GM15510 (cell line): Measurements from ENCODE around the gene REEP5.

Experiments
- POLR2A ChIP-seq: IDR thresholded peaks from 3 replicates; pipeline ENCODE4 v1.6.1; 2011; ENCODE audit warnings: borderline replicate concordance; ENCODE audit not compliant: insufficient read length; ENCODE audit errors: extremely low read depth

The REEP5 gene

DNA sequence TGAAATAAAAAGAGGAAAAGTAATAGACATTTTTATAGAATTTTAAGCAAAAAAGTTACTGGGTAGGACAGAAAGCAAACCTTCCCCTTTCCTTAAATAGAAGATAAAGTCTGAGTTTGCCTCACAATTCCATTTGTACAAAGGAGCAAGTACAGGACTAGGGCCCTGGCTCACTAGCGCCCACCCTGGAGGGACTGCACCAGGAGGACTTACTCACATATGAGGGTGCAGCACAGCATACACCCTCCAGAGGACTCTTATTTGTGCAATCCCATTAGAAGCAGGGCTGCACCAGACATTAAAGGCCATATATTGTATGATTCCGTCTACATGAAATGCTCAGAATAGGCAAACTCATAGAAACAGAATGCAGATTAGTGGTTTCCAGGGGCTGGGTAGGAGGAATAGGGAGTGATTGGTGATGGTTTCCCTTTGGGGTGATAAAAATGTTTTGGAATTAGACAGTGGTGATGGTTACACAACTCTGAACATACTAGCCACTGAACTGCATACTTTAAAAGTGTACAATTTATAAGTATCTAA is 4.5 kb downstream of the REEP5 start:
- TF ChIP-seq POLR2A = no peak

DNA sequence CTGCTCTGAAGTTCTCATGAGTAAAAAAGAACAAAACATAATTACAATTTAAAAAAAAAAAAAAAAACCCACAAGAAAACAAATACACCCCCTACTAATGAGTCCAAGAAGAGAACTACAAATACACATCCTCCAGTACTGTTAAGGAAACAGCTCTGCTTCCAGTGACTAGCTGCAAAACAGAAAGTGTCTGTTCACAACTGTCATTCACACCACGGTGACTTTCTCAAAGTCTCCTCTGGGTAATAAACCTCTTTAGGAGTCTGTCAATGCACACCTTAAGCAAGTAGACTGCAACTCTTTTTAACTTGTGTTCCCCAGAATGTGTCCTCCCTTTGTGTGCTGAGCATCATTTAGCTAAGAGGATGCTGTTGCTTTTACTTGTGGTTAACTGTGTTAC is 6.2 kb downstream of the REEP5 start:
- no peak for TF ChIP-seq POLR2A

DNA sequence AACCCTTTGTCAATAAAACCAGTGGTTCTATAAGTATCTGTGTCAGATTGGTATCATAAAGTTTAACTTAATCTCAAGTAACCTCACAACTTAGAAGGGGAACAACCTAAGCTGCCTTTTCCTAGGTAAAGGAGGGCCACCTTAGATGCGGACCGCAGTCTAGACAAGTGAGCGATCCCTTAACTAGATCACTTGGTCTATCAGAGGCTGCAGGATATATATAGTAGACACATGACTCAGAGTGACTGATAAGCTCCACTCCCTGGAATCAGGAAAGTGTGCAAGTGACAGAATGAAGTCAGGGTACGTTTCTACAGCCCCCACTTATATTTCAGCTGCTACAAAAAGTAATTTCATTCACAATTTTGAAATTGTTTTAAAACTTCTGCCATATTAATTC is 7.4 kb downstream of the REEP5 start:
- no peak for TF ChIP-seq POLR2A

DNA sequence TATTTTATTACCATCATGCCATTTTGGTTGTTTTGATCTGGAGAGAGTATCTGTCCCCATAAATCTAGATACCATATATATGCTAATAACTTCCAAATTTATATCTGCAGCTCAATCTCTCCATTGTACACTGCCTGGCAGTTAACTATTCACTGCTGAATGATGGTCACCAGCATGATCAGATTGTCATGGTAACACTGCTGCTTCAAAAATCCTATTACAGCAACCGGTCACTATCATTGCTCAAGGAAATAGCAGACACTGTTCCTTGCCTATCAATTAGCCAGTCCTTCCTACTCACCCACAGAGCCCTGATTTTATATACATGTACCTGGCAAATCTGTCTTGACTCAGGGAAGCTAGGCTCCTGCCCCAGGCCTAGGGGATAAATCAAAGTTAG is 11.5 kb downstream of the REEP5 start:
- no peak for TF ChIP-seq POLR2A

DNA sequence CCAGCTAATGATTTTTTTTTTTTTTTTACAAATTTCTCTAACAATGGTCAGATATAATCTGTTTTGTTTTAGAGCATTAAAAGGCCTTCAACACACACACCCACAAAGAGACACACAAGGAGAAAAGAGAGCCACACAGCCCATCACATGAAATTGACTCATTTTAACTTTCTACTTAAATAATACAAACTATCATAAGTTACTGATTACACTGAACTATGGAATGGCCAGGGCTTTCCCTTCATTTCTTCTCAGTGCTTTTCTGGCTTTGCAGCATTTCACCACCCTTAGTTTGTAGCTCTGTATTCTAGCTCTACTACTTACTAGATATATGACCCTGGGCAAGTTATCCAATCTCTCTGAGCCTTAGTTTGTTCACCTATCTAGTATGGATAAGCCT is 13.2 kb downstream of the REEP5 start:
- TF ChIP-seq POLR2A = no peak

DNA sequence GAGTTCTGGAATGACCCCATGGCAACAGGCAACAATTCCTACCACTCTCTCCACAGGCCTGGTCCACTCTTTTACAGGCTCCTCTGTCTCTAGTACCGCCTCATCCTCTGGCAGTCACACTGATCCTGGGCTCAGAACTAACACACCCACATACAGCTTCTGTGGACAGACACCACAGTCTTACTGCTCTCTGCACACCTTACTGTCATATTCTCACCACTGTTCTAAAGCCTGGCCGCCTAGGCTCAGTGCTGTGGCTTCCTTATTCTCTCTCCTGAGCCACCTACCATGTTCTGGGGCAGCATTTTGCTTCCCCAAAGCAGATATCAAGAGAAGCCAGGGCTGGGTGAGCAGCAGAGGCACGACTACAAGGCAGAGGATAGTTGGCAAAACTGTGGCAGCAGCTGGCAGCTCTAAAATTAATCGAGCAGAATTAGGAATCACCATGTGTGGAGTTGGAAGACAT is 14.8 kb downstream of the REEP5 start:
- TF ChIP-seq POLR2A = no peak

DNA sequence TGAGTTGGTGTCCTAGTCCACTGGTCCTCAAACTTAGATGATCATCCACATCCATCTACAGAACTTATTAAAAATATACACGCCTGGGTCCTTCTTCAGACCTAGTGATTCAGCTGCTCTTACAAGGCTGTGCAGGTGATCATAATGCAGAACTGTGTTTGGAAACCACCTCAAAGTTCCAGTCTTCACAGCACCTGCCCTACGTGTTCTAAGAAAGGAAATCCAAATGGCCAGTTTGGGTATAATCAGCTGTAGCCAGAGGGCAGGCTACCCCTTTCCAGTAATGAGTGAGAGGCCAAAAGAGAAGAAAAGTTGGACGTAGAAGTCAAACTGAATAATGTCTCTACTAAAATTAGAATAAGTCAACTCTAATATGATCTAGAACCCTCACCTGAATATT is 15.4 kb downstream of the REEP5 start:
- no peak for TF ChIP-seq POLR2A

DNA sequence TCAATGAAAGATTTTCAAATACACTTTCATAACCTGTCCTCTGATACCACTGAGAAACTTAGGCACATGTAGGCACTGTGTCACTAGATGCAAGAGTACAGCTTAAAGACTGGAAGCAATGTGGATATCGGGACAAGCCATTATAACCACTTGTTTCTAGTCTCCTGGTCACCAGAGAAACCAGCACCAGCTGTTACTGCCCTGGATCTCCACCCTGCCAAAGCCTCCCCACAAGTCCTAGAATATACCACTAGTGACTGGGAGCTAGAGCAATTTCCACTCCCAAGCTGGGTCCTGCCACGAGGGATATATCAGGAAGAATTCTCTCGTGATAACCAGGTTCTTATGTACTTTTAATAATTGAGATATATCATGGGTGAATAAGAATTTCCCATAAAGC is 19.5 kb downstream of the REEP5 start:
- no peak for TF ChIP-seq POLR2A

DNA sequence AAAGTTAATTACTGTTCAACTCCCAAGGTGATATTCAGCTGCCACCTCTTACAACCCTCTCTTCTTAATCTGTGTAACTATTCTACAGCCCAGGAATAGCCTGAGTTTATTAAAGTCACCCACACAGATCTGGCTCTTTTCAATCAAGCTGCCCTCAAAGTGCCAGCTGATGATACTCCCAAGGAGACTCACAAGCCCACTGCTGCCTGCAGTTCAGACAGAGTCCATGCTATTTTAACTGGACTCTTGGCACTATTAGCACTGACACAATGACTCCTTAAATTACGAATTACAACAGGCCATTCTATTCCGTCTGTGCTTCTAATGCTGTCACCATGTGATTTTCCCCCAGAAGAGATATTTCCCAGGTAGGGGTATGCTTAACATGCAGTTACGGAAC is 26.3 kb downstream of the REEP5 start:
- no peak for TF ChIP-seq POLR2A

DNA sequence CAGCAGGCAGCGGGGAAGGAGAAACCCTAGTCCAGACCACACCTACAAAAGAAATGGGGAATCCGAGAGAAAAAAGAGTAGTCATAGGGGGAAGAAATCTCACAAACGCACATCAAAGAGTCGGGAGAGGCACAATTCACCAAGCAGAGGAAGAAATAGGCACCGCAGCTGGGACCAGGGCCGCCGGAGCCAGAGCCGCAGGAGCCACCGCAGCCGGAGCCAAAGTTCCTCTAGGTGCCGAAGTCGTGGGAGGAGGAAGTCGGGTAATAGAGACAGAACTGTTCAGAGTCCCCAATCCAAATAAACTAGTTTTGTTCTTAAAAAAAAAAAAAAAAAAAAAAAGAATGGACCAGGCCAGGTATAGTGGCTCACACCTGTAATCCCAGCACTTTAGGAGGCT is 29.3 kb downstream of the REEP5 start:
- no peak for TF ChIP-seq POLR2A

DNA sequence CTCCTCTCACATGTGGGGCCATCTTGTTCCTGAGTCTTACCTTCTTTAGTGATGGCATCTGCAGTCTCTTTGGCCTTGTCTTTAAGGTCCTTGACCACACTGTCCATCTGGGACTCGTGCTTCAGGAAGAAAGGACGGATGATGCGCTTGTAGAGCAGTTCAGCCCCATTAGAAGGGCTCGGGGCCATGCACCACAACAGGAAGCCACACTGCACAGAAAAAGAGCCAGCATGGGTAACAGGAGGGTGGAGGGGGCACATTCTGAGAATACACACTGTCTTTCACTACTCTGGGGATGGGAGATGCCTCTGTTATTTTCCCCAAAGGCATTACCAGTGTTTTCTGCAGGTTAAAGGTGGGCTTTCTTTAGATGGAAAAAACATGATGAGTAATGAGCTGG is 35.1 kb downstream of the REEP5 start:
- TF ChIP-seq POLR2A = no peak

DNA sequence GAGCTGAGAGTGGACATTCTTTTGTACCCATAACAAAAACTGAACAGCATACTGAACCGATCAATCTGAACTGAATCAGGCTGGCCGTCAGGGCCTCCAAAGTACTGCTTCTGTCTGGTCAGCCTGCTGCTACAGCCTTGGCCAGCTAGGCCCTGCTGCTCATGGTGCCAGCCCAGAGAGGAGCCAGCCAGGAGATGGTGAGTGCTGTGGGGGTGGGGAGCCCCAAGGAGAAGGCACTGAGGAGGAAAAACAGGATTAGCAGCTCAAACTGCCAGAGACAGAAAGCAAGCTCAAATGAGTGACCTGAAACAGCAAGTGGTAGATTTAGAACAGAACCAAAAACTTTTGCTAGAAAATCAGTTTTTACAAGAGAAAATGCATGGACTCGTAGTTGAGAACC is 37.0 kb downstream of the REEP5 start:
- TF ChIP-seq POLR2A = no peak

DNA sequence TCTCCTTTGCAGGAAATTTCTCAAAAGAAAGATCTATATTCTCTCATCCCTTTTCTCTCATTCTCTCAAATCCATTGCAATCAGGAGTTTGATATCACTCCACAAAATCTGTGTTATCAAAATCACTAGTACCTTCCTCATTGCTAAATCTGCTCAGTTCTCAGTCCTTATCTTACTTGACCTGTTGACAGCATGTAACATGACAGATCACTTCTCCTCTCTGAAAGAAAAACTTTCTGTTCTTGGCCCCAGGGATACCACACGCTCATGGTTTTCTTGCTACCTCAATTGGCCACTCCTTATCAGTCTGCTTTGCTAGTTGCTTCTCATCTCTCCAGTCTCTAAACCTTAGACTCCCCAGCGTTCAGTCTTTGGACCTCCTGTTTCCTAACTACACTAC is 38.8 kb downstream of the REEP5 start:
- TF ChIP-seq POLR2A = no peak

DNA sequence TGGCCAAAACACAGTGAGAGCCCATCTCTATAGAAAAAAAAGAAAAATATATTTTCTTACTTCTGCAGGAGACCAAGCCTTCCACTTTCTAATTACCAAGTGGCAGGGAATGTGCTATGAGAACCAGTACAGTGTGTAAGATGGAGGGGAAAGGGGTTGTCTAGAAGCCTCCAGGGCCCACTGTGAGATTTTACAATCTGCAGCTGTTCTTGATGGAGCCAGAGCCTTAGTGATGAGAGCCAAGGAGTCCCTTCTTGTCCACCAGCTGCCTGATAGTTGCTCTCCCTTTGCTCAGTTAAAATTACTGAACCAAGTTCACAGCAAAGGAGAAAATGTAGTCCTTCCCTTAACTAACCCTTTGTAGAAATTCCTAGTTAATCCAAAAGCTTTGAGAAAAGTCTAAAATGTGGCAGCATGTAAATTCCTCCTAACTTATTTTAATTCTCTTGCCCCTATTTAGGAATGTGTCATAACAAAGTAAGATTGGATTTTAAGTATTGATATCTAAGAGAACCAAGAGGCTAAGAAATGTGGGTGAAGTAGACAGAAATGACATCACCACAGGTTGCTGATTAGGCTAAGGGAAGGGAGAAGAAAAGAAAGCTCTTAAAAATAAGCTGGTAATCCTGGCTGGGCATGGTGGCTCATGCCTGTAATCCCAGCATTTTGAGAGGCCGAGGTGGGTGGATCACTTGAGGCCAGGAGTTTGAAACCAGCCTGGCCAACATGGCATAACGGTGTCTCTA is 41.6 kb downstream of the REEP5 start:
- TF ChIP-seq POLR2A = no peak

DNA sequence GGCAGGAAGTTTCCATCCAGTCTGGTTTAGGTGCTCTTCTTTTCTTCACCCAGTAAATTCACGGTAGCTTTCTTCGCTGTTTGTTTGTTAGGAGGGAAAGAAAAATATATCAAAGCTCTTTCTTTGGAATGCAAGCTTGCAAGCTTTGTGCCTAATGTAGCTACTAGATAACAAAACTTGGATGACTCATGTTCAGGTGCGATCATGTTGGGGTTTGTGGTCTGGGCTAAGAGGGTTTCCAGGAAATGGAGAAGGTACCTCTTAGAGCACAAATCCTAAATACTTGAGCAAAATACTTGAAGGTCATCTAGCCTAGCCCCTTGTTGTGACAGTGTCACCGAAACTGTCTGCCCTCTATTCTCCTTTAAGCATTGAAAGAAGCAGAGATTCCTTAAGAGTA is 43.3 kb downstream of the REEP5 start:
- no peak for TF ChIP-seq POLR2A

DNA sequence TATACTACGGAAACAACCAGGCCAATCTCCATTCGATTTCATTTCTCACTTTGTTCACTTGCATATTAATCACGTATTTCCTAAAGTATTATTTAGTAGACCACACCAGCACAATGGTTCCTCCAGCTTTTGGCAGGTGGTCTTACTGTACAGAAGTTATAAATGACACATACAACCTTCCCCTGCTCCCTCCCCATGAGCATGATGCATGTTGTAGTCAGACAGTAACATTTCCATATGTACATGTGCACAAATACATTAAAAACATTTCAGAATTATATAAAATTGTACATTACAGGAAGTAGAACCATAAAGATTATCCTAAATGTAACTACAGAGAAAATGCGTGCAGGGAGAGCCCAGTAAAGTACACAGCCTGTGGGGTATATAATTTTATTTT is 43.9 kb downstream of the REEP5 start:
- TF ChIP-seq POLR2A = no peak
